ENCODE measurements around the gene PLOD1. TPM values are rescaled to one million over a fixed set of nuclear protein-coding genes. Genes with fewer than 3 reads are reported as not detected.
"Not testable (repeated sequence)": the region's sequence is repeated elsewhere in the genome, so short reads cannot be mapped to it uniquely, and the experiment has no call there.

Gene PLOD1
- total RNA-seq, 1 experiment from 2014 or later, result 46.9 TPM

GRCh38 chr1:11924334-11925195 is 10.0 kb upstream of the PLOD1 start:
- DNase-seq (ENCODE audit: low spot score), result no peak
- Mint-ChIP-seq H3K36me3 (peaks cover 29% of the 10 kb centered on the region), H3K27ac (peak overlapping the region; percentile 36), H3K4me3 (peak overlapping the region; percentile 74), H3K9me3 (no peaks in the 10 kb centered on the region), H3K27me3 (ENCODE audit: low read depth) (no peaks in the 10 kb centered on the region), H3K4me1 (peaks cover 18% of the 10 kb centered on the region)
- TF ChIP-seq ZNF425 (CRISPR knock-in tag; conservative IDR thresholded peaks at IDR 0.05), result no peak
- no peak for TF ChIP-seq ELF4 (CRISPR knock-in tag; IDR thresholded peaks at IDR 0.05; ENCODE audit: low read depth)
- ChIA-PET CTCF (interaction anchor here (1.1 to 1.9 kb wide), 2 partner anchors 15 to 42 kb away, joined by 4 to 10 read pairs; no protein-coding TSS in a partner anchor), POLR2A (interaction anchor here (0.6 to 1.8 kb wide), 2 partner anchors 20 kb away, joined by 3 to 4 read pairs; no protein-coding TSS in a partner anchor)
- ATAC-seq, result no peak

GRCh38 chr1:11925196-11925937 is 9.2 kb upstream of the PLOD1 start:
- H3K27ac Mint-ChIP-seq; H3K9me3 Mint-ChIP-seq; DNase-seq (ENCODE audit: low spot score); H3K27me3 Mint-ChIP-seq (ENCODE audit: low read depth): not testable (repeated sequence)
- CTCF ChIA-PET, result interaction anchor here (1.1 to 1.9 kb wide), 2 partner anchors 16 to 42 kb away, joined by 4 to 10 read pairs; no protein-coding TSS in a partner anchor
- Mint-ChIP-seq H3K36me3 (peaks cover 22% of the 10 kb centered on the region), H3K4me3 (peak overlapping the region; percentile 74), H3K4me1 (peaks cover 23% of the 10 kb centered on the region)
- peak; percentile 12 for ATAC-seq
- POLR2A ChIA-PET, result interaction anchor here (1.4 to 1.8 kb wide), 3 partner anchors 16 to 19 kb away, joined by 4 to 17 read pairs (median 11); no protein-coding TSS in a partner anchor

DNA sequence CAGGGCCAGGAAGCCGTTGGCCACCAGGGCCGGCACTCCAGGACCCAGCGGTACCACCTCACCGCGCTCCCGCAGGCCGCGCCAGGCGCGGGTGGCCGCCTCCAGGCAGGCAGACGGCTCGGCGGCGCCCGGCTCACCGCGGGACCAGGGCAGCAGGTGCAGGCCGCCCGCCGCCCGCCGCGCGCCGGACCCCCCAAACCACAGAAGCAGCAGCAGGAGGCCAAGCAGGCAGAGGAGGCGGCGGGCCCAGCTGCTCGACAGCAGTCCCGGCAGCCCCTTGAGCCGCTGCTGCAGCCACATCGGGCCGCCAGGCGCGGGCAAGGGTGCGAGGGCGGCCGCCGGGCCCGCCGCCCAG is 8.6 kb upstream of the PLOD1 start:
- DNase-seq (ENCODE audit: low spot score) (peak; percentile 25), ATAC-seq (peak; percentile 28)
- Mint-ChIP-seq H3K9me3 (no peaks in the 10 kb centered on the region), H3K4me3 (no peak overlapping the region), H3K27me3 (ENCODE audit: low read depth) (no peaks in the 10 kb centered on the region), H3K27ac (no peak overlapping the region), H3K4me1 (peaks cover 26% of the 10 kb centered on the region), H3K36me3 (peaks cover 19% of the 10 kb centered on the region)
- ChIA-PET POLR2A (interaction anchor here (1.4 to 1.8 kb wide), 3 partner anchors 16 to 18 kb away, joined by 4 to 17 read pairs (median 11); no protein-coding TSS in a partner anchor), CTCF (interaction anchor here (1.0 to 1.9 kb wide), 4 partner anchors 16 to 153 kb away, joined by 3 to 10 read pairs (median 4); no protein-coding TSS in a partner anchor)
- TF ChIP-seq ZNF317 (CRISPR knock-in tag; IDR thresholded peaks at IDR 0.05; ENCODE audit: borderline replicate concordance, low read depth), result no peak
- TF ChIP-seq, protein P1, sequence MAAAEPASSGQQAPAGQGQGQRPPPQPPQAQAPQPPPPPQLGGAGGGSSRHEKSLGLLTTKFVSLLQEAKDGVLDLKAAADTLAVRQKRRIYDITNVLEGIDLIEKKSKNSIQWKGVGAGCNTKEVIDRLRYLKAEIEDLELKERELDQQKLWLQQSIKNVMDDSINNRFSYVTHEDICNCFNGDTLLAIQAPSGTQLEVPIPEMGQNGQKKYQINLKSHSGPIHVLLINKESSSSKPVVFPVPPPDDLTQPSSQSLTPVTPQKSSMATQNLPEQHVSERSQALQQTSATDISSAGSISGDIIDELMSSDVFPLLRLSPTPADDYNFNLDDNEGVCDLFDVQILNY (CRISPR knock-in tag; IDR thresholded peaks at IDR 0.05), result no peak
- TF ChIP-seq, protein P2, sequence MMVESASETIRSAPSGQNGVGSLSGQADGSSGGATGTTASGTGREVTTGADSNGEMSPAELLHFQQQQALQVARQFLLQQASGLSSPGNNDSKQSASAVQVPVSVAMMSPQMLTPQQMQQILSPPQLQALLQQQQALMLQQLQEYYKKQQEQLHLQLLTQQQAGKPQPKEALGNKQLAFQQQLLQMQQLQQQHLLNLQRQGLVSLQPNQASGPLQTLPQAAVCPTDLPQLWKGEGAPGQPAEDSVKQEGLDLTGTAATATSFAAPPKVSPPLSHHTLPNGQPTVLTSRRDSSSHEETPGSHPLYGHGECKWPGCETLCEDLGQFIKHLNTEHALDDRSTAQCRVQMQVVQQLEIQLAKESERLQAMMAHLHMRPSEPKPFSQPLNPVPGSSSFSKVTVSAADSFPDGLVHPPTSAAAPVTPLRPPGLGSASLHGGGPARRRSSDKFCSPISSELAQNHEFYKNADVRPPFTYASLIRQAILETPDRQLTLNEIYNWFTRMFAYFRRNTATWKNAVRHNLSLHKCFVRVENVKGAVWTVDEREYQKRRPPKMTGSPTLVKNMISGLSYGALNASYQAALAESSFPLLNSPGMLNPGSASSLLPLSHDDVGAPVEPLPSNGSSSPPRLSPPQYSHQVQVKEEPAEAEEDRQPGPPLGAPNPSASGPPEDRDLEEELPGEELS (CRISPR knock-in tag; IDR thresholded peaks at IDR 0.05), result 0 out of 2 replicates have a peak, but pooled peaks have one; percentile 31

- DNase-seq (ENCODE audit: low spot score), result no peak
- no peak for TF ChIP-seq ZBTB21 (CRISPR knock-in tag; IDR thresholded peaks at IDR 0.05; ENCODE audit: borderline replicate concordance)
- TF ChIP-seq, protein P3, sequence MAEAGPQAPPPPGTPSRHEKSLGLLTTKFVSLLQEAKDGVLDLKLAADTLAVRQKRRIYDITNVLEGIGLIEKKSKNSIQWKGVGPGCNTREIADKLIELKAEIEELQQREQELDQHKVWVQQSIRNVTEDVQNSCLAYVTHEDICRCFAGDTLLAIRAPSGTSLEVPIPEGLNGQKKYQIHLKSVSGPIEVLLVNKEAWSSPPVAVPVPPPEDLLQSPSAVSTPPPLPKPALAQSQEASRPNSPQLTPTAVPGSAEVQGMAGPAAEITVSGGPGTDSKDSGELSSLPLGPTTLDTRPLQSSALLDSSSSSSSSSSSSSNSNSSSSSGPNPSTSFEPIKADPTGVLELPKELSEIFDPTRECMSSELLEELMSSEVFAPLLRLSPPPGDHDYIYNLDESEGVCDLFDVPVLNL (CRISPR knock-in tag; IDR thresholded peaks at IDR 0.05; ENCODE audit: borderline replicate concordance, low read depth), result no peak
- TF ChIP-seq ZNF219 (CRISPR knock-in tag; IDR thresholded peaks at IDR 0.05; ENCODE audit: borderline replicate concordance), result no peak
- no peak for TF ChIP-seq CBFB (CRISPR knock-in tag; IDR thresholded peaks at IDR 0.05; ENCODE audit: low read depth)
- H3K27ac Mint-ChIP-seq, result peak overlapping the region; percentile 76
These were observed 6.5 kb upstream of the PLOD1 start for GRCh38 chr1:11927866-11928592.

More at GRCh38 chr1:11927866-11928592, 6.5 kb upstream of the PLOD1 start:
- ATAC-seq, result no peak
- CTCF ChIA-PET, result no interaction called here
- H3K4me1 Mint-ChIP-seq, result peaks cover 30% of the 10 kb centered on the region
- no peaks in the 10 kb centered on the region for H3K27me3 Mint-ChIP-seq (ENCODE audit: low read depth)
- no peaks in the 10 kb centered on the region for H3K9me3 Mint-ChIP-seq
- POLR2A ChIA-PET, result interaction anchor here (2.8 kb wide), 1 partner anchor 18 kb away, joined by 27 read pairs; no protein-coding TSS in a partner anchor
- no peak overlapping the region for H3K4me3 Mint-ChIP-seq
- H3K36me3 Mint-ChIP-seq, result peaks cover 12% of the 10 kb centered on the region

Data from WTC11 (cell line).